Activated T-helper 2 cell treated with anti-CD3 and anti-CD28 coated beads, Interferon-gamma antibody, Interleukin-2, Interleukin-4, amounts not matched to agents 10 μg/mL and 5 μg/mL and 100 μg/mL, durations not matched to agents 14 hours and 24 hours and 36 hours (primary cell): ENCODE measurements around the gene STON1. TPM values are rescaled to one million over a fixed set of nuclear protein-coding genes. Genes with fewer than 3 reads are reported as not detected.

Experiments
- DNase-seq: peaks from one replicate; pipeline ENCODE4 v3.0.0; 2021; ENCODE audit warnings: low spot score
- H3K27ac Mint-ChIP-seq: one replicate; pipeline ENCODE4 v1.8.0; 2021; ENCODE audit warnings: mixed read lengths
- H3K27me3 Mint-ChIP-seq: one replicate; pipeline ENCODE4 v1.8.0; 2021; ENCODE audit warnings: low read depth, mixed read lengths
- H3K36me3 Mint-ChIP-seq: one replicate; pipeline ENCODE4 v1.8.0; 2021; ENCODE audit warnings: low read depth, mixed read lengths
- H3K4me1 Mint-ChIP-seq: one replicate; pipeline ENCODE4 v1.8.0; 2021; ENCODE audit warnings: low read depth, mixed read lengths
- H3K4me3 Mint-ChIP-seq: one replicate; pipeline ENCODE4 v1.8.0; 2021; ENCODE audit warnings: low read depth, mild to moderate bottlenecking, moderate library complexity, mixed read lengths
- H3K9me3 Mint-ChIP-seq: one replicate; pipeline ENCODE4 v1.8.0; 2021; ENCODE audit warnings: mixed read lengths
- intact Hi-C: fragments of 100-400 bp; cut with micrococcal nuclease; formaldehyde crosslinking; loops from one replicate; pipeline ENCODE4 v1.15.1; 2023
- total RNA-seq: library from RNA; stranded (reverse); gene quantifications from 2 replicates; pipeline ENCODE4 v1.2.3, GENCODE V29; 2022

The STON1 gene
- total RNA-seq, 1 donor from 2014 or later, result 2.1 TPM

DNA sequence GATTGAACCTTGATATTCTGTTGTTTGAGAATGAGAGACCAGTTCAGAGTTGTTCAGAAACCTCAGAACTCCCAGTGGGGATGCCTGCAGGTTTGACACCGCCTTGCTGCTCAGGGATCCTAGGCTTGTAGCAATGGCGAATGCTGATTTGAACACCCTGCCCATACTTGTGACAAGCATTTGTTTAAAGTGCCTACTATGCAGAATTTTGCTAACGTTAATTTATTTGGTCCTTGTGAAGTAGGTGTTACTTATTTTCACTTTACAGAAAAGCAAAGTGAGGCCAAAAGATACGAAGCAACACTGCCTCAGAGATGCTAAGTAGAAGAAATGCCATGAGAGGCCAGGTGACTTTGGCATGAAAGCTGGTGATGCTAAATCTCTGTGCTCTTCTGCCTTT is 32.3 kb downstream of the STON1 start:
- DNase-seq, result no peak
- H3K4me1 Mint-ChIP-seq, result no peaks in the 10 kb centered on the region
- H3K9me3 Mint-ChIP-seq, result no peaks in the 10 kb centered on the region
- H3K36me3 Mint-ChIP-seq, result no peaks in the 10 kb centered on the region
- H3K27me3 Mint-ChIP-seq, result peaks cover 2% of the 10 kb centered on the region
- intact Hi-C loops, result no loop called here
- no peak overlapping the region for H3K4me3 Mint-ChIP-seq
- no peak overlapping the region for H3K27ac Mint-ChIP-seq

DNA sequence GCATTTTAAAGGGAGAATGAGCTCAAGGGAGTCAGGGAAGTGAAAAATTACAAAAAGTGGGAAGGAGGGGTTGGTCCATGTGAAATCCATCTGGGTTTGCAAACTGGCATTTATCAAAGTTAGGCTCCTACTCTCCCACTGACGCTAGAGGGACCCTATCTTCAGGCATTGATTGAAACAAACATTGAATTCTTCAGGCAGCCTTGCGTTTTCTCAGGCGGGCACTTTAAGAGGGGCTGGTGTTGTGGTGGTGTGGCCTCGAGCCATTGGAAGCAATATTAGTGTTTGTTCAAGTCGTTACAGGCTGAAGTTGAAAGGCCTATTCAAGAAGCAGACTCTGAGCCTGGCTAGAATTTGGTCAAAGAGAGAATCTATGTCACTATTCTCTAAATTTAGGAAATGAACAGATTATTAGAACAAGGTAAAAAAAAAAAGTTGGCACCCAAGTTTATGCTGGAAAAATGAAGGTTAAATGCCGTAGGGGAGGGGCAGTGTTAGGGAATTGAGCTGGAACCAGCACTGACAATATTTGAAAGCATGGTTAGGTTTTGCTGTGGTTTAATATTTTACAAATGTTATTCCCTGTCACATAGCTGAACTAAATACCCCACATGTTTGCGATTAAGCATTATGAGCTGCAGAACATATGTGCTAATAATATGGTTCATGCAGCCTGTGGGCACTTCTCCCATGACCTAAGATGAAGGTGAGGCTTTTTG is 36.8 kb downstream of the STON1 start:
- H3K4me1 Mint-ChIP-seq, result peaks cover 16% of the 10 kb centered on the region
- no peaks in the 10 kb centered on the region for H3K36me3 Mint-ChIP-seq
- no peak overlapping the region for H3K4me3 Mint-ChIP-seq
- intact Hi-C loops, result no loop called here
- H3K9me3 Mint-ChIP-seq, result no peaks in the 10 kb centered on the region
- no peaks in the 10 kb centered on the region for H3K27me3 Mint-ChIP-seq
- no peak for DNase-seq
- H3K27ac Mint-ChIP-seq, result no peak overlapping the region

DNA sequence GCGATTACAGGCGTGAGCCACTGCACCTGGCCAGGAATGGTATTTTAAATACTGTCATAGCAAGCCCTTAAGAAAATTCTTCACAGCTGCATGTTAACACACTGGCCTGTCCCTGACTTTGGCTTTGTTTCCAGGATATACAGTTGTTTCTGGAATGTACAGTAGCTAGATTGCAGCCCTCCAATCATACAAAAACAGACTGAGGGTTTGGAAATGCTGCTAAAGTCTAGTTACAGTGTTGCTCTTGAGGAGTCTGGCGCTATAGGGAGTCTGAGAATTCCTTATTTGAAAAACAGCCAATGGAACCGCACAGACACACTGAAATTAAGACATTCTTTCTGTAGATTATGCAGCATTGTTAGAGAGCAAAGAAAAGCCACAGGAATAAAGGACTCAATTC is 37.7 kb downstream of the STON1 start:
- DNase-seq, result no peak
- Mint-ChIP-seq H3K36me3 (no peaks in the 10 kb centered on the region), H3K27ac (no peak overlapping the region), H3K9me3 (no peaks in the 10 kb centered on the region), H3K27me3 (no peaks in the 10 kb centered on the region), H3K4me1 (peaks cover 16% of the 10 kb centered on the region), H3K4me3 (no peak overlapping the region)
- intact Hi-C loops, result no loop called here

GRCh38 chr2:48568547-48568946 is 38.6 kb downstream of the STON1 start:
- no peak for DNase-seq
- peaks cover 17% of the 10 kb centered on the region for H3K4me1 Mint-ChIP-seq
- H3K9me3 Mint-ChIP-seq, result no peaks in the 10 kb centered on the region
- intact Hi-C loops, result no loop called here
- no peaks in the 10 kb centered on the region for H3K27me3 Mint-ChIP-seq
- H3K4me3 Mint-ChIP-seq, result no peak overlapping the region
- no peak overlapping the region for H3K27ac Mint-ChIP-seq
- no peaks in the 10 kb centered on the region for H3K36me3 Mint-ChIP-seq

DNA sequence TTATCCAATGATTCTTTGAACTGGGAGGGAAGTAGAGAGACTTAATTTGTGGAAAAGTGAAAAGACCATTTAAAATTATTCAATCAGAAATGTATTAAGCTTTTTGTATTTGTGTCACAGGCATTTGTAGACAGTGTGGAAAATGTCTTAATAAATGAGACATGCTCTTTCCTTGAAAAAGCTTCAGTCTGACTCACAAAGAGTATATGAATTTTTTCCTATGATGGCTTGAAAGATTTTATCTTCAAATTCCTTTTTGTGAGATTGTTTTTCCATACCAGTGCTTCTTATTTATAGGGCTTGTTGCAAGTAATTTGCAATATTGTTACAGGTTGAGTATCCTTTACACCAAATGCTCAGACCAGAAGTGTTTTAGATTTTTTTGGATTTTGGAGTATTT is 39.5 kb downstream of the STON1 start:
- no peak overlapping the region for H3K4me3 Mint-ChIP-seq

DNA sequence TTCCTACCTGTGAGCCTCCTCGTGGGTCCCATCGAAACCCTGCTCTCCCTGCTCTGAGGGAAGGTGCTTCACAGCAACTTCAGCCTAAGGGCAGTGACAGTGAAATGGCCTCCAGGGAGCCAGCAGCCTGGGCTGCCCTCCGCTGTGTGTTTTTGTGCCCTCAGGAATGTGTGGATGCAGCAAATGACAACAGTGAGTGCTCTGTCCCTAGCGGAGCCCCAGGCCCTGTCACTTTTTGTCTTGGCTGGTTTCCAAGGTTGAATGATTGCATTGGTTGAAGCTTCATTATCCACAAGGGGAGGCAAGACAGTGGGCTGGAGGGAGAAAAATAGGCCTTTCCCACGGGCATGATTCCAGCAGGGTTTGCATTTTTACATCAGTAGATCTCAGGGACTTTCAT is 42.9 kb downstream of the STON1 start:
- H3K4me3 Mint-ChIP-seq, result no peak overlapping the region
- H3K27me3 Mint-ChIP-seq, result no peaks in the 10 kb centered on the region
- H3K36me3 Mint-ChIP-seq, result peaks cover 6% of the 10 kb centered on the region
- DNase-seq, result no peak
- intact Hi-C loops, result no loop called here
- H3K27ac Mint-ChIP-seq, result no peak overlapping the region
- peaks cover 27% of the 10 kb centered on the region for H3K4me1 Mint-ChIP-seq
- H3K9me3 Mint-ChIP-seq, result no peaks in the 10 kb centered on the region

More for the DNA sequence above, 39.5 kb downstream of the STON1 start:
- DNase-seq, result no peak
- intact Hi-C loops, result no loop called here
- H3K36me3 Mint-ChIP-seq, result peaks cover under 1% of the 10 kb centered on the region
- H3K4me1 Mint-ChIP-seq, result peaks cover 21% of the 10 kb centered on the region
- no peak overlapping the region for H3K27ac Mint-ChIP-seq
- H3K27me3 Mint-ChIP-seq, result no peaks in the 10 kb centered on the region
- H3K9me3 Mint-ChIP-seq, result no peaks in the 10 kb centered on the region

DNA sequence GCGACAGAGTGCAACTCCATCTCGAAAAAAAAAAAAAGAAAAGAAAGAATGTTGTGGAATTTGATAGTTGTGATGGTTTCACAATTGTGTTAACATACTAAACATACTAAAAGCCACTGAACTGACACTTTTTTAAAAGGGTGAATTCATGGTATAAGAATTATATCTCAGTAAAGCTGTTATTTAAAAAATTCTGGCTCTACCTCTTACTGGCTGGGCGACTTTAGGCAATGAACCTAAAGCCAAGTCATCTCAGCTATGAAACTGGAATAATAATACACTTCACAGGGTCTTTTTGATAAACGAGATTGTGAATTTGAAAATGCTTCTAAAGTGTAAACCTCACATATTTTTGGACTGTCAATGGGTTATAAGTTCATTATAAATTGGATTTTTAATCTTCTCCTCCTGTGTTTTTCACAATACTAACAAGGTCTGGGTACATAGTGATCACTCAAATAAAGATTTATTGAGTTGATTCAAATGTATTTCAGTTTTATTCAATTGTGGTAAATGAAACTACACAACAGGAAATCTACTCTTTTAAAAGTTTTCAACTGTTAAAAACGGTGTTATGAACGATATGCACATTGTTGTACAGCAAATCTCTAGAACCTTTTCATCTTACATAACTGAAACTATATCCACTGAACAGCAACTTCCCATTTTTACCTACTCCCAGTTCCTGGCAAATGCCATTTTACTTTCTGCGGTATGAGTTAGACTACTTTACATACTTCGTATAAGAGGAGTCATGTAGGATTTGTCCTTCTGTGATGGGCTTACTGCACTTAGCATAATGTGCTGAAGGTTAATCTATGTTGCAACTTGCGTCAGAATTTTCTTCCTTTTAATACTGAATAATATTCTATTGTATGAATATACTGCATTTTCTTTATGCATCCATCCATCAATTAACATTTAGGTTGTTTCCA is 44.7 kb downstream of the STON1 start:
- intact Hi-C loops, result no loop called here
- H3K36me3 Mint-ChIP-seq, result peaks cover 6% of the 10 kb centered on the region
- H3K4me3 Mint-ChIP-seq, result no peak overlapping the region
- H3K9me3 Mint-ChIP-seq, result no peaks in the 10 kb centered on the region
- no peak for DNase-seq
- peaks cover 11% of the 10 kb centered on the region for H3K4me1 Mint-ChIP-seq
- peak overlapping the region; percentile 22 for H3K27ac Mint-ChIP-seq
- no peaks in the 10 kb centered on the region for H3K27me3 Mint-ChIP-seq

DNA sequence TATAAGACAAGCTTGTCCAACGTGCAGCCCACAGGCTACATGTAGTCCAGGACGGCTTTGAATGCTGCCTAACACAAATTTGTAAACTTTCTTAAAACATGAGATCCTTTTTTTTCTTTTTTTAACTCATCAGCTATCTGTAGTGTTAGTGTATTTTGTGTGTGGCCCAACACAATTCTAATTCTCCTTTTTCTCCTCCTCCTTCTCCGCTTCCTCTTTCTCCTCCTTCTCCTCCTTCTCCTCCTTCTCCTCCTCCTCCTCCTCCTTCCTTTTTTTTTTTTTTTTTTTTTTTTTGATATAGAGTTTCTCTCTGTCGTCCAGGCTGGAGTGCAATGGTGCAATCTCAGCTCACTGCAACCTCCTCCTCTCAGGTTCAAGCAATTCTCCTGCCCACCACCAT is 48.4 kb downstream of the STON1 start:
- Mint-ChIP-seq H3K36me3 (peaks cover 6% of the 10 kb centered on the region), H3K27ac (no peak overlapping the region), H3K4me1 (peaks cover 11% of the 10 kb centered on the region), H3K9me3 (no peaks in the 10 kb centered on the region), H3K27me3 (peaks cover 9% of the 10 kb centered on the region), H3K4me3 (no peak overlapping the region)
- intact Hi-C loops, result no loop called here
- DNase-seq, result no peak

- Mint-ChIP-seq H3K27me3 (peaks cover 9% of the 10 kb centered on the region), H3K4me1 (peaks cover 8% of the 10 kb centered on the region), H3K36me3 (no peaks in the 10 kb centered on the region), H3K9me3 (no peaks in the 10 kb centered on the region), H3K4me3 (no peak overlapping the region), H3K27ac (no peak overlapping the region)
- intact Hi-C loops, result no loop called here
- no peak for DNase-seq
Observed at GRCh38 chr2:48583961-48584360, 54.0 kb downstream of the STON1 start.

GRCh38 chr2:48584551-48584950 is 54.6 kb downstream of the STON1 start:
- Mint-ChIP-seq H3K36me3 (no peaks in the 10 kb centered on the region), H3K9me3 (no peaks in the 10 kb centered on the region), H3K27ac (no peak overlapping the region), H3K4me1 (peaks cover 12% of the 10 kb centered on the region), H3K27me3 (peaks cover 11% of the 10 kb centered on the region), H3K4me3 (no peak overlapping the region)
- intact Hi-C loops, result no loop called here
- DNase-seq, result no peak

DNA sequence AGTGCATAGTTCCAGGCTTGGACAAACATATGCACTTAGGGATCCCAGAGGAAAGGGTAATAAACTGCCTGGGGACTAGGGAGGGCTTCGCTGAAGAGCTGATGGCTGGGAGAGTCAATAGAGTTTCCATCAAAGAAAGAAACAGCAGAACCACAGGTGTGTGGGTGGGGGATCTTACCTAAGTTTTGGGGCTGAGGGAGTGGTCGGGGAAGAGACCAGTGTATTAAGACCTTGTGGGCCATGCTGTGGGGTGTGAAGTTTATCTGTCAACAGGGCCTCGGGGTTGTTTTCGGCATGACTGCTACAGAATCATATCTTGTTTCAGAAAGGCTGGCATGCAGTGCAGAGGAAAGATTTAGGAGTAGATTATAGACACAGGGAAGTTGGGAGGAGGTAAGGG is 56.5 kb downstream of the STON1 start:
- no peak overlapping the region for H3K27ac Mint-ChIP-seq
- intact Hi-C loops, result loop anchor here (5.0 kb wide), 1 partner anchor 139 kb away; no protein-coding TSS in a partner anchor
- H3K4me1 Mint-ChIP-seq, result peaks cover 12% of the 10 kb centered on the region
- H3K36me3 Mint-ChIP-seq, result no peaks in the 10 kb centered on the region
- no peak overlapping the region for H3K4me3 Mint-ChIP-seq
- DNase-seq, result no peak
- peaks cover 6% of the 10 kb centered on the region for H3K27me3 Mint-ChIP-seq
- H3K9me3 Mint-ChIP-seq, result no peaks in the 10 kb centered on the region

- no peak for DNase-seq
- Mint-ChIP-seq H3K4me3 (no peak overlapping the region), H3K4me1 (peaks cover 12% of the 10 kb centered on the region), H3K27ac (no peak overlapping the region), H3K9me3 (no peaks in the 10 kb centered on the region), H3K27me3 (peaks cover 5% of the 10 kb centered on the region), H3K36me3 (no peaks in the 10 kb centered on the region)
- intact Hi-C loops, result loop anchor here (5.0 kb wide), 1 partner anchor 140 kb away; no protein-coding TSS in a partner anchor
Observed at GRCh38 chr2:48587560-48587959, 57.6 kb downstream of the STON1 start.

- peaks cover 5% of the 10 kb centered on the region for H3K27me3 Mint-ChIP-seq
- no peak for DNase-seq
- peaks cover 12% of the 10 kb centered on the region for H3K4me1 Mint-ChIP-seq
- no peaks in the 10 kb centered on the region for H3K9me3 Mint-ChIP-seq
- no peak overlapping the region for H3K4me3 Mint-ChIP-seq
- no peaks in the 10 kb centered on the region for H3K36me3 Mint-ChIP-seq
- intact Hi-C loops, result loop anchor here (5.0 kb wide), 1 partner anchor 141 kb away; no protein-coding TSS in a partner anchor
- H3K27ac Mint-ChIP-seq, result no peak overlapping the region
Observed at GRCh38 chr2:48587961-48588360, 58.0 kb downstream of the STON1 start.
